Measurements from ENCODE around the gene COL21A1.

DNA sequence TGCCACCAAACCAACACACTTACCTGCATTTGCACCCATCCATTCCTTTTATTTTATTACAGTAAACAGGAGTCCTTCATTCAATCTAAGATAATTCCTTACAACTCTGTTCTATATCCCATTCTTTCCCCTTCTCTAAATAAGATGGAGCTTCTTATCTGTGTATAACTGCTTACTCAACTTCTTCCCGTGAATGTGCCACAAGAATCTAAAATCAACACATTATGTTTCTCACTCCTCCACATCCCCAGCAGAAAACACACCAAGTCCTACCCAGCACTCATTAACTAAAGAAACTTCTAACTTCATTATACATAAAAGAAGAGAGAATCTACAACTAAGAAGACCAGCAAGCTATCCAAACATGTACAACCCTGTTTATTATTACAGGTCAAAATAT is 141.1 kb downstream of the COL21A1 start:
- TF ChIP-seq POLR2A (IDR thresholded peaks at IDR 0.05) (no peak), POLR2AphosphoS5 (IDR thresholded peaks at IDR 0.05) (no peak)
- TF ChIP-seq, protein P1, sequence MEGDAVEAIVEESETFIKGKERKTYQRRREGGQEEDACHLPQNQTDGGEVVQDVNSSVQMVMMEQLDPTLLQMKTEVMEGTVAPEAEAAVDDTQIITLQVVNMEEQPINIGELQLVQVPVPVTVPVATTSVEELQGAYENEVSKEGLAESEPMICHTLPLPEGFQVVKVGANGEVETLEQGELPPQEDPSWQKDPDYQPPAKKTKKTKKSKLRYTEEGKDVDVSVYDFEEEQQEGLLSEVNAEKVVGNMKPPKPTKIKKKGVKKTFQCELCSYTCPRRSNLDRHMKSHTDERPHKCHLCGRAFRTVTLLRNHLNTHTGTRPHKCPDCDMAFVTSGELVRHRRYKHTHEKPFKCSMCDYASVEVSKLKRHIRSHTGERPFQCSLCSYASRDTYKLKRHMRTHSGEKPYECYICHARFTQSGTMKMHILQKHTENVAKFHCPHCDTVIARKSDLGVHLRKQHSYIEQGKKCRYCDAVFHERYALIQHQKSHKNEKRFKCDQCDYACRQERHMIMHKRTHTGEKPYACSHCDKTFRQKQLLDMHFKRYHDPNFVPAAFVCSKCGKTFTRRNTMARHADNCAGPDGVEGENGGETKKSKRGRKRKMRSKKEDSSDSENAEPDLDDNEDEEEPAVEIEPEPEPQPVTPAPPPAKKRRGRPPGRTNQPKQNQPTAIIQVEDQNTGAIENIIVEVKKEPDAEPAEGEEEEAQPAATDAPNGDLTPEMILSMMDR (IDR thresholded peaks at IDR 0.05), result no peak

Measured in breast epithelium (tissue), 3 donors.